ENCODE measurements around the gene TSC22D2.

Gene TSC22D2

DNA sequence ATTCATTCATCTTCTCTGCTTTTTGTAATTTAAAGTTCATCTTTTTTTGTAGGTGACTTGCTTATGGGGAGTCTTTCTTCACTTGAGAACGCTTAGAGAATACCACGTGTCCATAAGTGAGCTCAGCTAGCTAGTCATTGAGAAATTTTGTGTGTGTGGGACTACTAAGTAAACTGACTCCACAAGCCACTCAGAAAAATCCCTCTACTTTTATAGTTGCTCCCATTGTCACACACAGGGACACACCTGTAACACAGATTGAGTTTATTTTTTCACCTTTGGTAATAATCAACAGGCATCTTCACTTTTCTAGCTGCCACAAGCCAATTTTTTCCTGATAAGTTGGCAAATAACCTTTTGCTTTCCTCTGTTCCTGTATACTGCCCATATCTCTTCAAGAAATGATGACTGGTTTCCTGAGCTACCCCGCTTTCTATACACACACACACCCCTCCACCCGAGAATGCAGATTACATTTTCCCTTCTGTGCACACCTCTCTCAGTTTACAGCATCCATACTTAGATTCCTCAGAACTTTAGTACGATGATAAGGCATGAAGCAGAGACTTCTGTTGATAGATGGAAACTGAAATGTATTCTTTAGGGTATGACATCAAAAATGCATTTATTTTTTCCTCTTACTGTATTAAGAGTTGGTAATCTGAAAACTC is 4.6 kb downstream of the TSC22D2 start:
- DNase-seq (ENCODE audit: low read depth): no peak

DNA sequence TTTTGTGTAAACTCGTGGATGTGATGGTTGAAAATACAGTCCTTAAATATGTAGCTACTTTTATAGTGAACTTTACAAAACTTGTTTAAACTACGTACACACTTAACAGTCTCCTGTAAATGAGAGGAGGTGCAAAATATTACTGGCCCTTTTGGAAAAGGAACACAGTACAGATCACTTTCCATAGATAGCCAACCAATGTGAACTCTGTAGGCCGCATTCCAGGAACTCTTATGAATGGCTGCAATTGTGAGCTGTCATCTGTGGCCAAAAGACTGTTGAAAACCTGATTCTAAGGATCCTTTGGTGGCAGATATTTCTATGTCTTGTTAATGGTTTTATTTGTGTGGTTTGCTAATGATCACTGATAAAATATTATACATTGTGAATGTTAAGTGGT is 6.2 kb downstream of the TSC22D2 start:
- no peak for DNase-seq (ENCODE audit: low read depth)

DNA sequence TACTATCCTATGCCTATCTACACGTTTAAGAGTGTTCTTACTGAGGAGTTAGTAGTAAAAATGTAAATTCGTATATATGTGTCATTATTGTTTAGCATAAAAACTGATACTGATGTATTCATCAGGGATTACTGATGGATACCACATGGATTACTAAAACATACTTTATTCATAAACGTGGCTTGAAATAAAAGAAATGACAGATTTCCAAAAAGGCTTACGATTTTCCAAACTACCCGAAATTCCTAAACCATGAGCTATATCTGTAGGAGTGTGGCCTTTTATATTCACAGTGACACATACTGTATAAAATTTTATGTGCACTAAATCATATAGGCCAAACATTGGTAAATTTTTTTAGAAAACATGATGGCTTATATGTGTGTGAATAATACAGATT is 6.9 kb downstream of the TSC22D2 start:
- DNase-seq (ENCODE audit: low read depth): no peak

DNA sequence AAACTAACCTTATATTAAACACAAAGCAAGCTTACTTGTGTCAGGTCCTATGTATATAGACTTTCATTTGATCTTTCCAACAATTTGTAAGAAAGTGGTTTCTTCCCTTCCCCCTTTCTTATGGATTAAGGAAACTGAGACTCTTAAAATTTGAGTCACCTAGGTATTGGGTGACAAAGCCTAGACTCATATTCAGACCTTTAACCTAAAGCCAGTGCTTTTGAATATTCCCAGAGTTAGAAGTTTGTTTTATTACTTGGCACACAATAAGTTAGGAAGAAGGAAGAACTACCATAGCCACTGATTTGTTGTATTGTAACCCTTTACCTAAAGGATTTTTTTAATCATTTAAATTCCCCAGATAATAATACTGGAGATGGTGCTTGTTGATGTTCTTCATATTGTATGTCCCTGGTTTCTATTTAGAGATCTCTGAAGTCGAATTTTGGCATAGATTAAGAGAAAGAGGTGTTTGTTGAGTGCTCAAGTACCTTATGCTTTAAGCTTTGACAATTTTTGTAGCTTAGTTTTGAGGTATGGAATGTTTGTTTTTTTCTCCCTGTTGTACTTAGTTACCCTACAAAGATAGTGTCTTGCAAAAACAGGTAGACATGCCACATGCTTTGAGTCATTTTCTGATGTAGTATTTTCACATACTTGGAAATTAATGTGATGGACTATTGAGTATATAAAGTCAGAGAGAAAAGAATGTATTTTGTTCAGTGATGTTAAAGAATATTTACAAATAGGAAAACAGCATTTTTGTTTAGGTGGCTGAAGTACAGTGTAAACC is 11.2 kb downstream of the TSC22D2 start:
- no peak for DNase-seq (ENCODE audit: low read depth)

DNA sequence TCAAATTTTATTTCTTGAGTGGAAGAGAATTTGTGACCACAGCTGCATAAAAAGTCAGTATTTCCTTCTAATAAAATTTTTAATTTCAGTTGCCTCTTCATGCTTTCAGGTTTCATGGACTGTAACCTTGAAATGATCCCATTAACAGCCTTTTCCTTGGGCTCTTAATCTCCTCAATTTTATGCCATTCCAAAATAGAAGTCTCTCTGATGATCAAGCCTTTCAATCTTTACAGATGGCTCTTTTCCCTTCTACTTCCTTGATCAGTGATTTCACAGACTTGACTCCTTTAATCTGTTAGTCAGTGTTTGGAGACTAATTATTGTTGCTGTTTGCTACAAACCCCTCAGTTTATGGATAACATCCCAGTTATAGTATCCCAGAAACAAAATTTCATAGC is 11.9 kb downstream of the TSC22D2 start:
- DNase-seq (ENCODE audit: low read depth): no peak

DNA sequence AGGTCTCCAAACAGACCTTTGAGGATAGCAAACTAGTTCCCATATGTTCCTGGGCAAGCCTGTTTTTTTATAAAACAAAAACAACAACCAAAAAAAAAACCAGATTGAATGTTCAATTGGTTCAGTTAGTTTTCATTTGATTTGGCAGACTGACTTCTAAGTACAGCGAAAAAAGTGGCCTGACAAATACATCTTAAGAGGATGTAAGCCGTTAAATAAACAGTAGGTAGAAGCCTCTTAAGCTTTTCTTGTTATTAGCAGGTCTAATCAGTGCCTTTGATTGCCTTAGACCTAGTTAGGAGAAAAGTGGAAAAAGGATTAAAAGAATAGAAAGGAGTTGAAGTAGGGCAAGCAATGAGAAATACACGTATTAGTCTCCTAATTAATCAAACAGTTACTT is 13.2 kb downstream of the TSC22D2 start:
- DNase-seq (ENCODE audit: low read depth): no peak

DNA sequence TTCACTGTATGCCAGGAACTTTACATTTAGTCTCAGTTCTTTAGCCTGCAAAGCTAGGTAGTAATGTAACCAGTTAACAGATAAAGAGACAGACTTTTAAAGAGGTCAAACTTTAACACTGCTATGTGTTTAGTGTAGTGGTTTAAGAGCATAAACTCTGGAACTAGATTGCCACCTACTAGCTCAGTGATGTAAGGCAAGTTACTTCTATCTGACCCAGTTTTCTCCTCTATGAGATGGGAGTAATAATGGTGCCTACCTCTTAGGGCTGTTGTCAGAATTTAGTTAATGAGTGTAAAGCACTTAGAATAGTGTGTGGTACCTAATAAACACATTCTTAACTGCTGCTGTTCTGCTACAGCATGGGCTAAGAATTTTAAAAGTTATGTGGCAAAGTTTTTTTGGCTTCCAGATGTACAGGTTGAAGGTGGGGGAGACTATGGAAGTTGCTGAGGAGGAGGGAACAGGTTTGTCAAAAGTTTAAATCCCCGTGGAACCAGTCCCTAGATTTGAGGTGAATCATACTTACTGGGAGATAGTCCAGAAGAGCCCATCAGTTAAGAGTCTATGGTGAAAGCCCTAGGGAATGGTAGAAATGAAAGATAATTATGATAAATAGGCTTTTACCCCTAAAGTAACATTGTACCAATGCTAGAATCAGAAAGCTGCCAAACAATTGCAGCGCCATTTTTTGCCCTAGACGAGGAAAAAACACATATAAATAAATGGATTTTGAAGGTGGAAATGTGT is 13.9 kb downstream of the TSC22D2 start:
- no peak for DNase-seq (ENCODE audit: low read depth)

DNA sequence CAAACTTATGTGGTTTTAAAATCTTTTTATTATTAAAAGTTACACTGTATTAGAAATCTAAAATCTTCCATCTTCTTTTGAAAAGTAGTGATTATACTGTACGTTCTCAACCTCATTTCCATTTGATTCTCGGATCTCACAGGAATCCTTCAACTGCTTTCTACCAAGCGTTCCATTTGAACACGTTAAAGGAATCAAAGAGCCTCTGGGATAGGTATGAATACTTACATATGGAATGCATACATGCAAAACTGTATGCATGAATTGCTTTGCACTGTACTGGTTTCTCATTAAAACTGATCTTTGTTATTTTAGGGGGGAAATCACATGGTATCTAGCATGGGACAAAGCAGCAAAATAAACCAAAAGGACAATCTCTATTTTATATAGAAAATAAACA is 14.8 kb downstream of the TSC22D2 start:
- no peak for DNase-seq (ENCODE audit: low read depth)

DNA sequence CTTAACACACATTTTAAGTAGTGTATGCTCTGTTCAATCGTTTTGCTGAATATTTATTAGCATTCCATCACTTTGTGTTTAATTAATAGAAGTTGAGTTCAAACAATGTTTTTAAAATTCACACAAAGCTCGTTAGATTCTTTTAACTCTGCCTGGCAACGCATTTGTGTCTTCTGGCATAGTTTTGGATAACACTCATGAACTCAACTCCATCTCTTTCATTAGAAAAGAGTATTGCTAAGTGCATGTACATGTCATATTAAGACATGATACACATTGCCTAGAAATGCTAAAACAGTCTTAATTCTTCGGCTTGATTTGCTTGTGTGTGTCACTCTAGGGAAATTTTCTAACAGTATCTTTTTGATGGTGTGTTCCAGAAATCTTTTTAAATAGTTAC is 15.7 kb downstream of the TSC22D2 start:
- DNase-seq (ENCODE audit: low read depth): no peak

DNA sequence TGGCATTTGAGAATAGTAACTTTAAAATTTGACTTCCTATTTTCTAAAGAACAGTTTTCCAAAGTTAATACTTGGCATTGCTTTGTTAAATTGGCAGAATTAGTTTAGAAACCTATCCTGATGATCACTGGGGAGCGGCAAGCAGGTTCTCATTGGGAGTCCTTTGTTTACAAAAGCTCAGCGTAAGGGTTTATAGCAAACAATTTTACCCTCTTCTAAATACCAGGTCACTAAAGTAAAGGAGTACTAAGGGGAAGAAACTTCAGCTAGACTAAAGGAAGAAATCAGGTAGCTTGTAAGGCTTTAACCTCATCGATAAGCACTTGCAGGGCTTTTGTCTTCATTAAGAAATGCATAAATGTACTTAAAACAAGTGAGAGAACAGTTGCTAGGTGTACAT is 18.2 kb downstream of the TSC22D2 start:
- DNase-seq (ENCODE audit: low read depth): no peak

DNA sequence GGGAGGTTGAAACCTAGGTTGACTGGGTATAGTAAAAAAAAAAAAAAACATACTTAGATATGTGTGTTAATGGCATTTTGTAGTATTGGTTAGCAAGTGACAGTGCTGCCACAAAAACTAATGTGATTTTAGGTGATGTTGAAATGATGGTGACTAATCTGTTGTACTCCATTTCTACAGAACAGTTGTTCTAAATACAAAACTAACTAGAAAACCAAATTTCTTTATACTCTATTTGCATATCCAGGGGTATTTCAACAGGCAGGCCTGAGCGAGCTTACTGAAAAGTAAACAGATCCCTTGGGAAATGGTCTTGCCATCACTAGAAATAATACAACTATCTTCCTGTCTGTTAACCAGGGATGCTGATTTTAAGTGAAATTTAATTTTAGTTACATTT is 20.5 kb downstream of the TSC22D2 start:
- no peak for DNase-seq (ENCODE audit: low read depth)

DNA sequence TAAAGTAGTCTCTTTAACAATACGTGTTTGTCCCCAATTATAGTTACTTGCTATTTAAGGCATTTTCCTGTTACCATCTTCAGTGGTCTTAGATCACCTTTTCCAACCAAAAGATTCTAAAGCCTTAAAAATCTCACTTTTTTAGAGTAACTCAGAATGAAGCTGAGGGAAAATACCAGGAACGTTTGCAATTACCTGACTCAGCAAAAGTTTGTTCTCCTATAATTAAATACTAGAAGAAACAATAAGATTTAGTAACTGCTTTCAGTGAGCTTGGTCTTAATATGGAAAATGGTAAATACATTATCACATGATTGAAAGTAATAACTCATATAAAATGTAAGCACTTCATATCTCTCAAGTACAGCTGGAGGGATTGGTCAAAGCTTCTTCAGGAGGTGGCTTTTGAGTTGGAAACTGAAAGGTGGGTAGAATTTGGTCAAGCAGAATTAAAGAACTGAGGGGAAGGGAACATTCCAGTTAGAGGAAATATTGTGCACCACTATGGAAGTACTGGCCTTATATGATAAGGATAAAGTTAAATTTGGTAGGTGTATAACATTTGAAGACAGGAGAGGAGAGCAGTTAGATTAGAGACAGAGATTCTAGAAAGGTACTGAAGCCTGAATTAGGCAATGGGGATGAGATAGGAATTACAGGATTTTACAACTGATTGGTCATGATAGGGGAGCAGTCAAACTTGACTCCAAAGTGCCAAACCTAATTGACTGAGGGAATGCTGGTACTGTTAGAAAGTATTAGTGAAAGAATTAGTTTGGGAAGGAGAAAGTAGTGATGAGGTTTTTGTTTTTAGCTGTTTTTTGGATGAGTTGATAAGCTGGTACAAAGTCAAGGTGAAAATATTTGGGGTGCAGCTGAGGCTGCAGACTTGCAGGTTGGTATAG is 21.9 kb downstream of the TSC22D2 start:
- no peak for DNase-seq (ENCODE audit: low read depth)

DNA sequence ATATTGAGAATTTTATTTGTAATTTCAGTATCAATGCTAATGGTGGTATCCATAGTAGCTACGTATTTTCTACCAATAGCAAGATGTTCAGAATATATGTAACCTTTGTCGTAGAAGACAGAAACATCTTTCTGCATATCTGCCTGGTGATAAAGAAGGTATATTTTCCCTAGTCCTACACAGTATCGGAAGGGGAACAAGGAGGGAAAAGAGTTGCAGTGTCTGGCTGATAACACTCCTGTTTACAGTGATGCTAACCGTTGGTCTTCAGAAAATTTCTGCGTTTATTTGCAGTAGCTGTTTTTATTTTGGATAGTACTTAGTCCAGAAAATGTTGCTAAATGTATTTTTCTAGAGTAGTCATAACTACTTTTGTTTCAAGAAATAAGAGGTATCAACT is 25.2 kb downstream of the TSC22D2 start:
- no peak for DNase-seq (ENCODE audit: low read depth)

DNA sequence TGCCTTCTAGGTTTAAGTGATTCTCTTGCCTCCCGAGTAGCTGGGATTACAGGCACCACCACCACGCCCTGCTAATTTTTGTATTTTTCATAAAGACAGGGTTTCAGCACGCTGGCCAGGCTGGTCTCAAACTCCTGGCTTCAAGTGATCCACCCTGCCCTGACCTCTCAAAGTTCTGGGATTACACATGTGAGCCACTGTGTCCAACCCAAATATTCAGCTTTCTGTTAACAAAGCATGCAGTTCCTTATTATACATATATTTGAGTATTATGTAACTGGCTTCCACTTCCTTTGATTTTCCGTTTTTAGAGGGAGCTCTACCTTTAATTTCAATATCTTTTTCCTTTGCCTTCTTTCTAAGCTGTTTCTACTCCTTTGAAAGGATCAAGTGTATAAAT is 26.1 kb downstream of the TSC22D2 start:
- no peak for DNase-seq (ENCODE audit: low read depth)

DNA sequence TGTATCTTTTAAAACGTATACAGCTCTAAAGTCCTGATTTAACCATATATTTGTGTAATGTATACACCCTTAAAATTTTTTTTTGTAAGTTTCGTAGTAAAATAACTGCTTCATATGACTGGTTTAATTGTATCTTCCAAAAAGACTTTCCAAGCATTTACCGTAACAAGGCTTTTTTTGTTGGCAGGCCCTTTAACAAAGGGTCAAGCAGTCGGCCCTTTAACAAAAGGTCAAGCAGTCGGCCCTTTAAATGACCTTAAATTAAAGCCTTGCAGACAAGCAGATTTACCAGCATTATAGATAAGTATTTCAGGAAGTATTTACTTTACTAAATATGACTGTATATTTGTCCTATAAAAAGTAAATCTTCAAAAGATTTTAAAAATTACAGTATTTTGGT is 28.1 kb downstream of the TSC22D2 start:
- DNase-seq (ENCODE audit: low read depth): no peak

DNA sequence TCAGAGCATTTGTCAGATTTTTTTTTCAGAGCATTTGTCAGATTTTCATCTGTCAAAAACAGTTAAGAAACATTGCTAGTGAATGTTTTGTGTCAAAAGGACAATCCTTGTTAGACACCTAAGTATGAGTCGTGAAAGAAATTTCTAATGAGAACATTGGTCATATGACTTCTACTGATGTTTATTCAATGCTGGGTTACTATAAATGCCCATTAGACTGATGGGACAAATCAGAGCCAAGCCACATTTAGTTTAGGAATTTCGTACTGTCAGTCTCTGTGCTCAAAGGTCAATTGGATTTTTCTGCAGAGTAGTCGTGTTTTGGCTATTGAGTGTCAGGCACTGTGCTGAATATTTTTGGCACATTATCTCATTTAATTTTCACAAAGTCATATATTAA is 31.6 kb downstream of the TSC22D2 start:
- no peak for DNase-seq (ENCODE audit: low read depth)

DNA sequence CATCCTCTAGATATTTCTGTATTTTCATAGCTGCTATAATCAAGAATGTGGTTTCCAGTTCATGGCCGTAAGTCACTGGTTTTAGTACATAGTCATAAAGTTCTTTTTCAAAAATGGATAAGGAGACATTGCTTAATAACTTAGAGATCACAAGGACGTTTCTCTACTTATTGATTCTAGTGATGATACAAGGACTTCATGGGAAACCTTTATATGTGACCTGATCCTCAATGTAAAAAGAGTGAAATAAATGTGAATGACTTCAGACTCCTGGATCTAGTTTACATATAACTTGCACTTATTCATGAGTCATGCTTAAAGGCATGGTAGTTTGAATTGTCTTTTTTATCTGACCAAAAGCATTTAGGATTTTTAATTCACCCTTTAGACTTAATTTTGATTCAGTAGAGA is 35.2 kb downstream of the TSC22D2 start:
- no peak for DNase-seq (ENCODE audit: low read depth)

DNA sequence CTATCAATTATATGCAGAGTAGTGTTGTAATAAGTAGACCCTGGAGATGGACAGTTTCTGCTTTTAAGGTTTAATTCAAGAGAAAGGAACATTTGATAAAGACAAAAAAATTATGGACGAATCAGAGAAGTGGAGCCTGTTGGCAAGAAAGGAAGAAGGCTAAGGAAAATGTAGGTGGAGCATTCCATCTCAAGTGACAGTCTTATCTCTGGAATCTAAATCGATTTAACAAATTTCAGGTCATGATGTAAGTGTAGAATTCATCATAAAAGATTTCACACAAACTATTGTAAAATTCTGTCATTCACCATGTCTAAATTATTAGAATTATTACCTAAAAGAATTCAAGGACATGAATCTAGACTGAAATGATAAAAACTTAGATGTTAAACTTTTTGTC is 36.3 kb downstream of the TSC22D2 start:
- DNase-seq (ENCODE audit: low read depth): no peak

DNA sequence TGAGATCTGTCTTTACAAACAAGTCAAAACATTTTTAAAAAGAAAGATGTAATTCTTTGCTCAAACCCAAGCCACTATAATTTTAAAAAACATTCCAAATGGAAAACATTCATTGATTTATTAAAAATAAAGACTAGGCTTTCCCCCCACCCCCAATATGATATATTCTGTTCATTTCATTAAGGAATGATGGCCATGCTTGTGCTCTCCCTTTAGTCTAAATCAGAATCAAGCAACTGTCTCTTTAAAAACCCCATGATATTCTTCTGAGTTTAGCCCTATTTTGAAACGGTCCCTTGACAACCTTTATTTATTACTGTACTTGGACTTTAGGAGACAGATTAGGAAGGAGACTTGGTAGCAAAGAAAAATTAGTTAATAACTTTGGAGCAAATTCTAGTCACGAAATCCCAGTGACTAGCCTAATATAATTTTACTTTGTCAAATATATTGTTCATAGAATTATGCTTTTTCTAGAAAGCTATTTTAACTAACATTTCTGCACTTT is 38.4 kb downstream of the TSC22D2 start:
- no peak for DNase-seq (ENCODE audit: low read depth)

DNA sequence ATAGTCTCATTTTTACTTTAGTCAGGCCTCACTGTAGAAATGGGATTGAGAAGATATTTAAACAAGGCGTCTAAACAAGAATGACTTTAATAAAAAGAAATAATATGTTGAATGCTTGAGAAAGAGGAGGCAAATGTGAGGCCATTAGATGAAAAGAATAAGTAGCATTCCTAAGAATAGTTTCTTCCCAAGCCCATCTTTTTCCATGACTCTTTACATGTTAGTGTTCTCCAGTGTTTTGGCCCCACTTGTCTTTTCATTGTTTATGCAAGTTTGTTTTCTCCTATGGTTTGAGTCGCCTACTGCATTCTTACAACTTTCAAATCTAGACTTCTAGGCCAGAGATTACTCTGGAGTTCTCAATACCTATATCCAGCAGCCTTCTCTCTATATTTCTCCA is 39.0 kb downstream of the TSC22D2 start:
- DNase-seq (ENCODE audit: low read depth): no peak

DNA sequence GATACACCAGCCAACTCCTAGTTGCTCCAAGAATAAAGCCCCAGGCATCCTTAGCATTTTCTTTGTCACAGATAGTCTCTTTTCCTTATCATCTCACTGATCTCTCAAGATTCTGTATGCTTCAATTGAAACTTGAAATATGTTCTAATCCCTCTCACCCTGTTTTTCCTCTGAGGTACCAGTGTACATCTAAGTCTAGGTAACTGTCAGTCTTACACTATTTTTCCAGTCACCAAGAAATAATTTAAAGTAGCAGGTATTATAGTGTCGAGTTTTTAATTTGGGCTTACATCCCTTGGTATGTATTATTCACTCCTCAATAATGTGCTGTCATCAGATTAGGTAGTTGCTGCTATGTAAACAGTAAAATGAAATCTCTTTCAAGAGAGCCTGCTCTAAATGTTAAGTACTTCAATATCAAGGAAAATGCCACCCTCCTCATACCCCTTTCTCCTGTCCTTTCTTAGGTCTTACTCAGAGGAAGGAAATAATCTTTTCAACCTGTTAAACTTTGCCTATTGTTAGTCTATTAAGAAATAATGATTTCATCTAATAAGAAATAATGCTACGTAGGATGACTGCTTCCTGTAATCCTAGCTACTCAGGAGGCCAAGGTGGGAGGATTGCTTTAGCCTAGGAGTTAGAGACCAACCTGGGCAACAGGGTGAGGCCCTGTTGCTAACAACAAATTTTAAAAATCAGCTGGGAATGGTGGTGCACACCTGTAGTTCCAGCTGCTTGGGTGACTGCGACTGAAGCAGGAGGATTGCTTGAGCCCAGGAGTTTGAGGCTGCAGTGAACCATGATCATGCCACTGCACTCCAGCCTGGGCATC is 39.8 kb downstream of the TSC22D2 start:
- DNase-seq (ENCODE audit: low read depth): no peak
